ENCODE measurements around the gene KRT7.
"Not testable (repeated sequence)": the region's sequence is repeated elsewhere in the genome, so short reads cannot be mapped to it uniquely, and the experiment has no call there.

The KRT7 gene

DNA sequence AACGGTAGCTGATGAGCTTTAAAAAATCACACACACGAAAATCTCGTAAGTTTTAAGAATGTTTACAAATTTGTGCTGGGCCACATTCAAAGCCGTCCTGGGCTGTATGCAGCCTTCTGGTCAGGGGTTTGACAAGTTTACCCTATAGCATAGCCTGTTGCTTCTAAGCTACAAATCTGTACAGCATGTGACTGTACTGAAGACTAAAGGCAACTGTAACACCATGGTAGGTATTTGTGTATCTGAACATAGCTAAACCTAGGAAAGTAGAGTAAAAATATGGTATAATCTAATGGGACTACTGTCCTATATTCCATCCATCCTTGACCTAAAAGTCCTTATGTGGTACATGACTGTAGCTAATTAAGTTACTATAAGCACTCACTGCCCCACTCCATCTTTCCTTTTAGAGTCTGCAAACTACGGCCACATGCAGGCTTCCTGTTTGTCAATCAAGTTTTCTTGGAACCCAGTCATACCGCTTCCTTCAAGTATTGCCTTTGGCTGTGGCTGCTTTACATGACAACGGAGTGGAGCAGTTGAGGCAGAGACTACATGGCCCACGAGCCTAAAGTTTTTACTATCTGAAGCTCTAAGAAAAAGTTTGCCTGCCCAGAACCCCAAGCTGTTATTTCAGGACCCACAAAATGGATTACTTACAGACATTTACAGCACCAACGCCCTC, 18.5 kb downstream of the KRT7 start:
- no peak for DNase-seq
- H3K36me3 ChIP-seq, result no peaks in the 10 kb centered on the region
- no peaks in the 10 kb centered on the region for H3K9me3 ChIP-seq
- no peaks in the 10 kb centered on the region for H3K27me3 ChIP-seq
- no peak overlapping the region for H3K4me3 ChIP-seq (ENCODE audit: low read depth, low read length)
- TF ChIP-seq, protein P1, sequence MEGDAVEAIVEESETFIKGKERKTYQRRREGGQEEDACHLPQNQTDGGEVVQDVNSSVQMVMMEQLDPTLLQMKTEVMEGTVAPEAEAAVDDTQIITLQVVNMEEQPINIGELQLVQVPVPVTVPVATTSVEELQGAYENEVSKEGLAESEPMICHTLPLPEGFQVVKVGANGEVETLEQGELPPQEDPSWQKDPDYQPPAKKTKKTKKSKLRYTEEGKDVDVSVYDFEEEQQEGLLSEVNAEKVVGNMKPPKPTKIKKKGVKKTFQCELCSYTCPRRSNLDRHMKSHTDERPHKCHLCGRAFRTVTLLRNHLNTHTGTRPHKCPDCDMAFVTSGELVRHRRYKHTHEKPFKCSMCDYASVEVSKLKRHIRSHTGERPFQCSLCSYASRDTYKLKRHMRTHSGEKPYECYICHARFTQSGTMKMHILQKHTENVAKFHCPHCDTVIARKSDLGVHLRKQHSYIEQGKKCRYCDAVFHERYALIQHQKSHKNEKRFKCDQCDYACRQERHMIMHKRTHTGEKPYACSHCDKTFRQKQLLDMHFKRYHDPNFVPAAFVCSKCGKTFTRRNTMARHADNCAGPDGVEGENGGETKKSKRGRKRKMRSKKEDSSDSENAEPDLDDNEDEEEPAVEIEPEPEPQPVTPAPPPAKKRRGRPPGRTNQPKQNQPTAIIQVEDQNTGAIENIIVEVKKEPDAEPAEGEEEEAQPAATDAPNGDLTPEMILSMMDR (IDR thresholded peaks at IDR 0.05; ENCODE audit: low read depth, low read length), result no peak
- H3K4me1 ChIP-seq, result no peaks in the 10 kb centered on the region

DNA sequence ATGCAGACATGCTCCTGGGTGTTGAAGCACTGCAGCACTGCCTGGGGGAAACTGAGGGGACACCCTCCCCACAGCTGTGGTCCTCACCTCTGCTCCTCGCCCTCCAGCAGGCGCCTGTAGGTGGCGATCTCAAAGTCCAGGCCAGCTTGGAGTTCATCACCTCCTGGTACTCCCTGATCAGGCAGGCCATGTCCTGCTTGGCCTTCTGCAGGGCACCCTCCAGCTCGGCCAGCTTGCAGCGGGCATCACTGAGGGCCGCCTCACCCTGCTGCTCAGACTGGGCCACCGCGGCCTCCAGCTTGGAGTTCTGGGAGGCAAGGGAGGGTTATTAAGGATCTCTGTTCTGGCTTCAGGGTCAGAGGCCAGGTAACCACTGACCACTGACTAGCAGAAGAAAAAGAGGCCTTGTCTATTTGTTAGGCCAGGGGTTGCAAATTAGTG, 19.2 kb downstream of the KRT7 start:
- not testable (repeated sequence) for DNase-seq; H3K4me3 ChIP-seq (ENCODE audit: low read depth, low read length); H3K36me3 ChIP-seq; H3K27me3 ChIP-seq; H3K9me3 ChIP-seq; H3K4me1 ChIP-seq
- TF ChIP-seq, protein P1 (IDR thresholded peaks at IDR 0.05; ENCODE audit: low read depth, low read length), result peak; percentile 33

DNA sequence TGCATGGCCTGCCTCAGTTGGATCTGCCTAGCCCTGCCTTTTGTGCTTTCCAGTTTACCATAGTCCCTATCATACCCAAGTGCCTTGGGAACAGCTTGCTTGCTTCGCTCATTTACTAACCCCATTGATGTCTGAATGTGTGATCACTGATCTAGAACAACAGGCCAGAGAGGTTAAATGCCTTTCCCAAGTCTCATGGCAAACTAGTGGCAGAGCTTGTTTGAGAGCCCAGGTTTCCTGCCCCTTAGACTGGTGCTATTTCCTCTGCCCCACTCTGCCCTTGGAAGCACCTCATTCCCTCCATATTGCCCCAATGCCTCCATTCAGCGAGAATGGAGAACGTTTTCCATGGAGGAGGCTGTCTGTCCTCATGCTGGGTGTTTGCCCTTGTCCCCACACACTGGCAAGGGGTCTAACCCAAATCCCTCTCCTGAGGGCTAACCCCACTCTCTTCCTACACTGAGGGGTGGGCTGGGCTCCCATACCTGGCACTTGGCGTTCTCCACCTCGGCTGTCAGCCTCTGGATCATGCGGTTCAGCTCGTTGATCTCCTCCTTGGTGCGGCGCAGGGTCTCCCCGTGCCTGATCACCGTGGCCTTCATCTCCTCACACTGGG, 19.8 kb downstream of the KRT7 start:
- TF ChIP-seq, protein P1 (IDR thresholded peaks at IDR 0.05; ENCODE audit: low read depth, low read length), result no peak
- Histone ChIP-seq H3K4me1 (no peaks in the 10 kb centered on the region), H3K36me3 (no peaks in the 10 kb centered on the region), H3K4me3 (ENCODE audit: low read depth, low read length) (no peak overlapping the region), H3K27me3 (peaks cover 7% of the 10 kb centered on the region), H3K9me3 (no peaks in the 10 kb centered on the region)
- no peak for DNase-seq

DNA sequence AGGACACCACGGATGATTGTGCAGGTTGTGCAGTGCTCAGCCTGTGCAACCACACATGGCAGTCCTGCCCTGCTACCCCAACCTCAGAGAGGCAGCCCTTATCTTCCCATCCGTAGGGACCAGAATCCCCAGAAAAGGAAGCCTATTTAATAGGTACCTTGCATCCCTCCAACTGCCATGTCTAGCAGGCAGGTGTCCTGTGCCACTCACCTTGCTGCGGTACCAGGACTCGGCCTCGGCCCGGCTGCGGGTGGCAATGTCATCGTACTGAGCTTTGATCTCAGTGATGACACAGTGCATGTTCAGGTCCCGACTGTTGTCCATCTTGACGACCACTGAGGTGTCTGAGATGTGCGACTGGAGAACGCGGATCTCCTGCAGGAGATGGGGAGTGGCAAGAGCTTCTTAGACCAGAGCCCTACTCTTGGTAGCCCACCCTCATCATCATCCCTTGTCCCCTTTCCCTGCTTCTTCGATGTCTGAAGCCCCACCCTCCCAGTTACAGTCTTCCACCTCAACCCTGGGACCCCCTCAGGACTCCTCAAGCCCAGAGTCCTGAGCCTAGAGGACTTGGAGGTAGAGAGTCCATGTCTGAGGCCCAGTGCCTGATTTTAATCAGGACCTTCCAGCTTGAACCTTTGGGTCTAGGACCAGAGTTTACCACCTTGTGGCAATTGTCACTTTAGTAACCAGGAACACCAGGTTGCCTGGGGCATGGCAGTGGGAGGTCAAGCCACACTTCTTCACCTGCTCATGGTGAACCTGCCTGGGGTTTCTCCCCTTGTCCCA, 20.5 kb downstream of the KRT7 start:
- H3K36me3 ChIP-seq, result no peaks in the 10 kb centered on the region
- no peaks in the 10 kb centered on the region for H3K4me1 ChIP-seq
- no peak for DNase-seq
- H3K9me3 ChIP-seq, result no peaks in the 10 kb centered on the region
- TF ChIP-seq, protein P1 (IDR thresholded peaks at IDR 0.05; ENCODE audit: low read depth, low read length), result no peak
- H3K27me3 ChIP-seq, result peaks cover 14% of the 10 kb centered on the region
- H3K4me3 ChIP-seq (ENCODE audit: low read depth, low read length), result no peak overlapping the region

DNA sequence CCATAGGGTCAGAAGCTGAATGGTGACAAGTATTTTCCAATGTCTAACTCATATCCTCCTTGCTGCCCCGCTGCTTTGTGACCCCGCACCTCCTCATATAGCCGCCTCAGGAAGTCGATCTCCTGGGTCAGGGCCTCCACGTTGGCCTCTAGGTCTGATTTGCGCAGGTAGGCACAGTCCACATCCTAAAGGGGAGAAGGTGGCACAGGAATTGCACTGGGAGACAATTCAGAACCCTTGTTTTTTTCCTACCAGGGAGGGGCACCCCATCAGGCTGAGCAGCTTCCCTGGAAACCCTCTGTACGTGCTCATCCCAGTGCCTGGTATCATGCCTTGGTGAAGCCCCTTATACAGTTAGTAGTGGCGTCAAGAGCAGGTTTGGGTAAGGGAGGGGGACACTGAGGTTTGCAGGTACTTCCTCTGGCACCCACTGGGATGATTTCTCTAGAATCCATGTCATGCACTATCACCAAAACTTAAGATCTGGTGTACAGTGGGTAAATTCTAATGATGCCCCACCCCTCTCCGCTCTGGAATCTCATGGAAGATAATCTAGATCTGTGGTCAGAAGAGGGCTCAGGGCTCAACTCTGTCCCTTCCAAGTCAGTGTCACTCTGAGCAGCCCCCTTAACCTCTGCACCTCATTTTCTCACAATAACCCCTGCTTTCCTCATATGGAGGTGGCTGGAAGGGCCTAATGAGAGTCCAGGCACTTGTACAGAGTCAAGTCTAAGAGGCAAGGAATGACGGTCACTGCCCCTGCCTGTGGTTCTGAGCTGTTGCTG, 21.3 kb downstream of the KRT7 start:
- Histone ChIP-seq H3K36me3 (no peaks in the 10 kb centered on the region), H3K9me3 (no peaks in the 10 kb centered on the region), H3K4me1 (no peaks in the 10 kb centered on the region), H3K27me3 (peaks cover 22% of the 10 kb centered on the region), H3K4me3 (ENCODE audit: low read depth, low read length) (no peak overlapping the region)
- TF ChIP-seq, protein P1 (IDR thresholded peaks at IDR 0.05; ENCODE audit: low read depth, low read length), result no peak
- DNase-seq, result no peak
